ENCODE results near the gene PLXNC1.
"Not testable (repeated sequence)": the region's sequence is repeated elsewhere in the genome, so short reads cannot be mapped to it uniquely, and the experiment has no call there.

PLXNC1 gene

GRCh38 chr12:94297096-94297699, 148.8 kb downstream of the PLXNC1 start:
- no peak for DNase-seq (ENCODE audit: low read depth in 2 of 2)

- no peak for DNase-seq (ENCODE audit: low read depth in 2 of 2)
Measured at GRCh38 chr12:94297876-94298505, 149.6 kb downstream of the PLXNC1 start.

GRCh38 chr12:94299846-94300245, 151.5 kb downstream of the PLXNC1 start:
- DNase-seq (ENCODE audit: low read depth in 2 of 2): no peak

- no peak for DNase-seq (ENCODE audit: low read depth in 2 of 2)
Measured at GRCh38 chr12:94304012-94304411, 155.6 kb downstream of the PLXNC1 start.

- no peak for DNase-seq (ENCODE audit: low read depth in 2 of 2)
Measured at GRCh38 chr12:94304566-94305061, 156.2 kb downstream of the PLXNC1 start.

GRCh38 chr12:94305130-94305957, 157.0 kb downstream of the PLXNC1 start:
- DNase-seq (ENCODE audit: low read depth in 2 of 2): peak in 1 of 2 donors; percentile 49

GRCh38 chr12:94308612-94309011, 160.2 kb downstream of the PLXNC1 start:
- DNase-seq (ENCODE audit: low read depth in 2 of 2): no peak

- no peak for DNase-seq (ENCODE audit: low read depth in 2 of 2)
Measured at GRCh38 chr12:94309373-94309772, 161.0 kb downstream of the PLXNC1 start.

- no peak for DNase-seq (ENCODE audit: low read depth in 2 of 2)
Measured at GRCh38 chr12:94312378-94312777, 164.0 kb downstream of the PLXNC1 start.

GRCh38 chr12:94316600-94316999, 168.2 kb downstream of the PLXNC1 start:
- not testable (repeated sequence) for DNase-seq (ENCODE audit: low read depth in 2 of 2)

GRCh38 chr12:94318181-94318580, 169.8 kb downstream of the PLXNC1 start:
- no peak for DNase-seq (ENCODE audit: low read depth in 2 of 2)

GRCh38 chr12:94320109-94320508, 171.7 kb downstream of the PLXNC1 start:
- DNase-seq (ENCODE audit: low read depth in 2 of 2): no peak

- DNase-seq (ENCODE audit: low read depth in 2 of 2): no peak
Measured at GRCh38 chr12:94322346-94322745, 174.0 kb downstream of the PLXNC1 start.

- DNase-seq (ENCODE audit: low read depth in 2 of 2): no peak
Measured at GRCh38 chr12:94326234-94326633, 177.9 kb downstream of the PLXNC1 start.

GRCh38 chr12:94326727-94327126, 178.3 kb downstream of the PLXNC1 start:
- DNase-seq (ENCODE audit: low read depth in 2 of 2): no peak

GRCh38 chr12:94327809-94328208, 179.4 kb downstream of the PLXNC1 start:
- no peak for DNase-seq (ENCODE audit: low read depth in 2 of 2)

GRCh38 chr12:94329366-94329765, 181.0 kb downstream of the PLXNC1 start:
- DNase-seq (ENCODE audit: low read depth in 2 of 2): no peak

GRCh38 chr12:94333396-94333795, 185.0 kb downstream of the PLXNC1 start:
- DNase-seq (ENCODE audit: low read depth in 2 of 2): no peak

- no peak for DNase-seq (ENCODE audit: low read depth in 2 of 2)
Measured at GRCh38 chr12:94336211-94336925, 188.0 kb downstream of the PLXNC1 start.

GRCh38 chr12:94338006-94338794, 189.8 kb downstream of the PLXNC1 start:
- no peak for DNase-seq (ENCODE audit: low read depth in 2 of 2)

GRCh38 chr12:94340573-94340972, 192.2 kb downstream of the PLXNC1 start:
- no peak for DNase-seq (ENCODE audit: low read depth in 2 of 2)
